ENCODE measurements around the gene MPG.

DNA sequence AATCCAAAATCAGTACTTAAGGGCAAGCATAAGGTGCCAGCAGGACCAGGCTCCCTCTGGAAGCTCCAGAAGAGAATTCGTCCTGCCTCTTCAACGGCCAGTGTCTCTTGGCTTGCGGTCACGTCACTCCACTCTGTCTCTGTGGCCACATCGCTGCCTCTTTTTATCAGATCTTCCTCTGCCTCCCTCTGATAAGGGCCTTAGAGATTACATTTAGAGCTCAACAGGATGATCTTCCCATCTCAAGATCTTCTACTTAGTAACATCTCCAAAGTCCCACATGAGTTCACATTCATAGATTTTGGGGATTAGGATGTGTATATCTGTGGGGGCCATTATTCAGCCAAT lies 16.9 kb downstream of the MPG start:
- TF ChIP-seq, protein P1, sequence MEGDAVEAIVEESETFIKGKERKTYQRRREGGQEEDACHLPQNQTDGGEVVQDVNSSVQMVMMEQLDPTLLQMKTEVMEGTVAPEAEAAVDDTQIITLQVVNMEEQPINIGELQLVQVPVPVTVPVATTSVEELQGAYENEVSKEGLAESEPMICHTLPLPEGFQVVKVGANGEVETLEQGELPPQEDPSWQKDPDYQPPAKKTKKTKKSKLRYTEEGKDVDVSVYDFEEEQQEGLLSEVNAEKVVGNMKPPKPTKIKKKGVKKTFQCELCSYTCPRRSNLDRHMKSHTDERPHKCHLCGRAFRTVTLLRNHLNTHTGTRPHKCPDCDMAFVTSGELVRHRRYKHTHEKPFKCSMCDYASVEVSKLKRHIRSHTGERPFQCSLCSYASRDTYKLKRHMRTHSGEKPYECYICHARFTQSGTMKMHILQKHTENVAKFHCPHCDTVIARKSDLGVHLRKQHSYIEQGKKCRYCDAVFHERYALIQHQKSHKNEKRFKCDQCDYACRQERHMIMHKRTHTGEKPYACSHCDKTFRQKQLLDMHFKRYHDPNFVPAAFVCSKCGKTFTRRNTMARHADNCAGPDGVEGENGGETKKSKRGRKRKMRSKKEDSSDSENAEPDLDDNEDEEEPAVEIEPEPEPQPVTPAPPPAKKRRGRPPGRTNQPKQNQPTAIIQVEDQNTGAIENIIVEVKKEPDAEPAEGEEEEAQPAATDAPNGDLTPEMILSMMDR (IDR thresholded peaks at IDR 0.05; ENCODE audit: insufficient read depth, low read length, poor library complexity, severe bottlenecking) = no peak
- TF ChIP-seq EZH2phosphoT487 (conservative IDR thresholded peaks at IDR 0.05; ENCODE audit: low read length) = no peak
